ENCODE results near the gene SYT1. TPM values are rescaled to one million over a fixed set of nuclear protein-coding genes. Genes with fewer than 3 reads are reported as not detected.

Gene SYT1
- total RNA-seq, 1 experiment from 2014 or later = 15.8 TPM

DNA sequence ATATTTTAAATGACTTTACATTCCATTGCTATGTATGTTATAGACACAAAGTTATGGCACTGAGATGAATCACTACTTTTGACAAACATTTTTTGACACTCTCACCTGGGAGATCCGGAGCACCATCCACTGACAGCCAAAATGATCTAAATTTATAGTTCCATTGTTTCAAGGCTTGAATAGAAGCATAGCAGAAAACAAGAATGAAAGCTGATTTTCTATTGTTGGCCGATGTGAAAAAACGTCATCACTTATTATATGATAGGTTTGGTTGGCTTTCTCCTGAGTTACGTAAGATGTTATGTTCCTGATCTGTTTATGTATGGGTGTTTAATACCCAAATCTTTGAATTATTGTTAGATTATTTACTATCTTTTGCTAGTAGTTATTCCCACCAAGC lies 520.0 kb downstream of the SYT1 start:
- peaks cover 15% of the 10 kb centered on the region for H3K4me1 ChIP-seq (ENCODE audit: insufficient read depth, low read length)
- no peak overlapping the region for H2BK20ac ChIP-seq (ENCODE audit: low read depth, low read length, poor library complexity, severe bottlenecking)
- TF ChIP-seq CTCF (conservative IDR thresholded peaks at IDR 0.05) = no peak
- H3K9ac ChIP-seq (ENCODE audit: extremely low read depth, insufficient read length, low read length) = no peak overlapping the region
- Mint-ChIP-seq H3K4me1 (peaks cover 30 to 33% of the 10 kb centered on the region in 2 experiments), H3K9me3 (no peaks in the 10 kb centered on the region), H3K4me3 (no peak overlapping the region), H3K36me3 (ENCODE audit: insufficient read depth in 1 of 3, low read depth in 3 of 3) (no peaks in the 10 kb centered on the region), H3K27me3 (ENCODE audit: low read depth) (no peaks in the 10 kb centered on the region; the same call in 1 of the 2 replicates), H3K27ac (no peak overlapping the region)
- no peak overlapping the region for H4K5ac ChIP-seq (ENCODE audit: insufficient read length, low read depth, low read length)
- H2BK120ac ChIP-seq (ENCODE audit: low read depth, low read length, poor library complexity, severe bottlenecking) = no peak overlapping the region
- H2BK12ac ChIP-seq (ENCODE audit: insufficient read length, low read depth, low read length) = no peak overlapping the region
- no peak overlapping the region for H3K4me2 ChIP-seq (ENCODE audit: insufficient read depth, insufficient read length, low read length)
- no peak overlapping the region for H4K91ac ChIP-seq (ENCODE audit: insufficient read length, low read depth, low read length)
- no peak overlapping the region for H2BK15ac ChIP-seq (ENCODE audit: low read depth, low read length)
- H3K79me1 ChIP-seq (ENCODE audit: insufficient read depth, low read depth, low read length, poor library complexity, severe bottlenecking) = no peaks in the 10 kb centered on the region
- no peak overlapping the region for H2AK5ac ChIP-seq (ENCODE audit: insufficient read length, low read length)
- H3K79me2 ChIP-seq (ENCODE audit: insufficient read depth, low read length) = no peaks in the 10 kb centered on the region
- no peak overlapping the region for H4K8ac ChIP-seq (replicated peaks; ENCODE audit: insufficient read length, low read depth, low read length)
- no peak overlapping the region for H2BK5ac ChIP-seq (ENCODE audit: insufficient read length, low read length)
- no peak overlapping the region for H3K23ac ChIP-seq (ENCODE audit: insufficient read length, low read depth, low read length)
- no peaks in the 10 kb centered on the region for H3K27me3 ChIP-seq (ENCODE audit: insufficient read depth, low read length)
- WGBS (ENCODE audit: extremely low coverage, insufficient read length, low lambda C conversion rate) = no CpG with 5 or more reads among the region's 4 CpGs
- H3K14ac ChIP-seq (ENCODE audit: insufficient read depth, low read length) = no peak overlapping the region
- H3K23me2 ChIP-seq (ENCODE audit: insufficient read length, low read depth, low read length, poor library complexity, severe bottlenecking) = no peaks in the 10 kb centered on the region
- H4K20me1 ChIP-seq (ENCODE audit: control insufficient read depth, insufficient read depth, insufficient read length) = no peaks in the 10 kb centered on the region
- DNase-seq = no peak
- no peak overlapping the region for H3K27ac ChIP-seq (ENCODE audit: insufficient read length, low read depth, low read length)
- H3K18ac ChIP-seq (ENCODE audit: insufficient read length, low read depth, low read length) = no peak overlapping the region
- no peaks in the 10 kb centered on the region for H3K9me3 ChIP-seq (ENCODE audit: control insufficient read depth, low read depth, low read length)
- no peak overlapping the region for H3K56ac ChIP-seq (ENCODE audit: insufficient read length, low read depth, low read length)
- H3T11ph ChIP-seq (ENCODE audit: low read length) = no peak overlapping the region
- no peak overlapping the region for H2AFZ ChIP-seq (ENCODE audit: low read length)
- H3K4ac ChIP-seq (ENCODE audit: low read depth, low read length) = no peak overlapping the region

Measured in H9 (cell line).